Right renal cortex interstitium (tissue), 3 donors: ENCODE data around the gene SCLY. TPM values are rescaled to one million over a fixed set of nuclear protein-coding genes. Genes with fewer than 3 reads are reported as not detected.

Source experiments
- polyA plus RNA-seq, 3 donors: library from polyadenylated mRNA; unstranded; fragments of 120-200 nt; gene quantifications; one replicate each; pipeline ENCODE4 v1.2.1, GENCODE V29; 2013; ENCODE audit not compliant: insufficient read length in 3 of 3

SCLY gene
- polyA plus RNA-seq, 3 donors = 21.1 to 30.3 (median 27.2) TPM

Other genes with a start within 250 kb of the SCLY start
- gene RAMP1, start 201.4 kb upstream of the SCLY start, polyA plus RNA-seq = 1 to 10 TPM; 2.3 to 6.6 (median 2.7) TPM
- gene UBE2F, start 94.0 kb upstream of the SCLY start, polyA plus RNA-seq = 10 to 100 TPM; 42.7 to 47.3 (median 45.3) TPM
- gene ESPNL, start 39.3 kb downstream of the SCLY start, polyA plus RNA-seq = 1 to 10 TPM in 2 of 3 donors, under 1 TPM in 1; 0.39 to 1.4 (median 1.3) TPM
- gene KLHL30, start 77.7 kb downstream of the SCLY start, polyA plus RNA-seq = under 1 TPM; 0.18 to 0.24 (median 0.22) TPM
- gene ERFE, start 98.0 kb downstream of the SCLY start, polyA plus RNA-seq = 1 to 10 TPM; 4.3 to 5.1 (median 4.9) TPM
- 10 to 100 TPM; 39.3 to 42.9 (median 42.4) TPM for gene ILKAP, start 142.7 kb downstream of the SCLY start, polyA plus RNA-seq
- 1 to 10 TPM; 3.6 to 4.5 (median 4.2) TPM for gene HES6, start 179.0 kb downstream of the SCLY start, polyA plus RNA-seq
- 1 to 10 TPM; 5.1 to 6.0 (median 5.1) TPM for gene PER2, start 227.6 kb downstream of the SCLY start, polyA plus RNA-seq